GM19035 (cell line): ENCODE measurements around the gene FBXL13.
"Not testable (repeated sequence)": the region's sequence is repeated elsewhere in the genome, so short reads cannot be mapped to it uniquely, and the experiment has no call there.

Experiments
- ATAC-seq: cut with Tn5 transposase; IDR thresholded peaks from one replicate; pipeline ENCODE4 v1.9.1; 2021; ENCODE audit not compliant: unreplicated experiment

FBXL13 gene

DNA sequence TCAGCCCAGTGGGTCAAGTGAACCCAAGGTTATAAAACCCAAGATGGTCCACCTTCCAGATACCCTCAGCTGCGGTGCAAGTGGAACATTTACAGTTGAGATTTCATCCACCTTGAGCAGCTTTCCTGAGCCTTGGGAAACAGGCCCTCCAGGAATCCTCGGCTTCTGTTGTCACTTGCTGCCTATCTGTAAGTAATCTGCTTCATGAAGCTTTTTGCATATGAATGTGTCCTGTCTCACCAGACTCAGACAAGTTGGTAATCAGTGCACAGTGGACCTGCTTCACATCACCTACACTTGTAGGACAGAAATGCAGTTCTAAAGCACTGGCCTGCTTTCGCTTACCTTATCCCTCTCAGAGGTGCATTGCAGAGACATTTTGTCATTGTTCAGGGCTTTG lies 245.5 kb downstream of the FBXL13 start:
- no peak for ATAC-seq

DNA sequence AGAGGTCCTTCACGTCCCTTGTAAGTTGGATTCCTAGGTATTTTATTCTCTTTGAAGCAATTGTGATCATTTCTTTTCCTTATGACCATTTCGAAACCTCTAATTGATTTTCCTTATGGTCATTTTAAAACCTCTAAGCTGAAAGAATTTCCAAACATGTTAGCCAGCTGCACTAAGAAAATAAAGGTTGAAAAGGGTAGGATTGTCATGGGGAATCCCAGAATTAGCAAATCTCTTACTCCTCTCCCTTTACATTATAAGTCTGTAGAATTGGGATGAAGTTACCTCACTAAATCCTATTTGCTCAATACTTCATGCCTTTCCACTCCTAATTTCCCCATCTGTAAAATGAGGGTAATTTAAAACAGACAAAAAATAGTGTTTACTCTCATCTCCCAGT lies 246.3 kb downstream of the FBXL13 start:
- ATAC-seq: no peak

DNA sequence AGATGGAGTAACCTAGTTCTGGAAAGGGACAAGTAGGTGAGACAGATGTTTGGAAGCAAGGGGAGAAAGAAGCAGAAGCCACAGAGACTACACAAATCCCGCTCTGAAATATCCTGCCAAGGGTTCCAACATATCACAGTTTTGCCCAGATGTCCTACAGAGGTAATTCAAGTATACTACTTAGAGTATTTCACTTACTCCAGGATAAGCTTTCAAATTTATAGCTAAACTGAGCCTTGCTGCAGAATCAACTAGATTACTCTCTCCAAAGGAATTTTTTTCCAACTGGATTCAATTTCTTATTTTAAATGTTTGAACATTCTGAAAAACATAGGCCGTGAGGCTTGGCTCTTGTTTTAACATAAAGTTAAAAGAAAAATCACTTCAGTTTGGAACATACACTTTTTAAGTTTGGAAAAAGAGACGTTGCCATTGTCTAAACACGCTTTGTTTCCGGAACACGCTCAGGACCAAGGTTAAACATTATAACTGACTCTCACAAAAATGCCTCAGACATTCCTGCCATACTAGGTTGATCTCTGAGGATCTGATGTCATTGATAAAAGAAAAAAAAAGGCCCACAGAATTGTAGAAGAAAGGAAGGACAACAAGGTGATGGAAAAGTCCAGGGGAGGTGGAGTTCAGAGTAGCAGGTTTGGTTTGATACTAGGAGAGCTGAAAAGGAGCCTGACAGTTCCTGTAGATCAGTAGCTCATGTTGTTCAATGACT lies 251.0 kb downstream of the FBXL13 start:
- ATAC-seq: no peak

DNA sequence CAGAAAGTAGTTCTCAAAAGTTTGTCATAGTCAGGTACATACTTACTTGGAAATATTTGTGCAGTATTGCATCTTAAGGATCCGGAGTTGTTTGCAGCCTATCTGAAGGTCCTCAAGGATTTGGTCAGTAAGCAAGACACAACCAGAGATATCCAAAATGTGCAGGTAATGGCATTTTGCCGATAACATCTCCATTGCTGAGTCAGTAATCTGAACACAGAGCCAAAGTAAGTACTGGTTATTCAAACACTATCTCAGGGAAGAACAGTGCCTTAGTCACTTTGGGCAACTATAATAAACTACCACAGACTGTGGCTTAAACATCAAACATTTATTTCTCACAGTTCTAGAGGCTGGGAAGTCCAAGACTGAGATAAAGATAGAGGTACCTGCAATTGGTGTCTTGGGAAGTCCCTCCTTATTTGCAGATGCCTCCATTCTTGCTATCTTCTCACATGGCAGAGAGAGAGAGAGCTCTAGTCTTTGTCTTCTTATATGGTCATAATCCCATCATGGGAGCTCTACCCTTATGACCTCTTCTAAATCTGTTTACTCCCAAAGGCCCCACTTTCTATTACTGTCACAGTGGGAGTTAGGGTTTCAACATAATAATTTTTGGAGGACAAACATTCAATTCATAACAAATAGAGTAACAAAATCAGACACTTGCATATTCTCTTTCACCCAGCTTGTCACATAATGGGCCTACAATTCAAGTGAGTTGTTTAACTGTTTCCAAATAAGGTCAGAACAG lies 252.4 kb downstream of the FBXL13 start:
- ATAC-seq: no peak

DNA sequence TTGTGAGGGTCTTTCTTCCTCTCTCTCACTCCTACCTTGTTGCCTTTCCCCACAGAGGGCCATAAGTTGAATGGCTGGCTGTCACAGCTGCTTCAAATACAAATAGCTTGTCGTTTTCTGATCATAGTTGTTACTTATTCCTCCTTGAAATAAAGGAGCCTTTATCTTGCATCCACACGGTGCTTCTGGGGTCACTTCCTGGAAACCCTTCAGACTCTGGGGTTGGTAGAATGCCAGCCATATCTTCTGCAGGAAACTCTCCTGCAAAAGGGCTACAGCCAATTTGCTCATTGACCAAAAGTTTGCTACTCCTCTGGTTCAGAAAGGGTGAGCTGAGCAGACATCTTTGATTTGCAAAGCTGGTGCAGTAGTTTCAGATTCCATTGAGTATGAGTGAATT lies 255.4 kb downstream of the FBXL13 start:
- no peak for ATAC-seq

DNA sequence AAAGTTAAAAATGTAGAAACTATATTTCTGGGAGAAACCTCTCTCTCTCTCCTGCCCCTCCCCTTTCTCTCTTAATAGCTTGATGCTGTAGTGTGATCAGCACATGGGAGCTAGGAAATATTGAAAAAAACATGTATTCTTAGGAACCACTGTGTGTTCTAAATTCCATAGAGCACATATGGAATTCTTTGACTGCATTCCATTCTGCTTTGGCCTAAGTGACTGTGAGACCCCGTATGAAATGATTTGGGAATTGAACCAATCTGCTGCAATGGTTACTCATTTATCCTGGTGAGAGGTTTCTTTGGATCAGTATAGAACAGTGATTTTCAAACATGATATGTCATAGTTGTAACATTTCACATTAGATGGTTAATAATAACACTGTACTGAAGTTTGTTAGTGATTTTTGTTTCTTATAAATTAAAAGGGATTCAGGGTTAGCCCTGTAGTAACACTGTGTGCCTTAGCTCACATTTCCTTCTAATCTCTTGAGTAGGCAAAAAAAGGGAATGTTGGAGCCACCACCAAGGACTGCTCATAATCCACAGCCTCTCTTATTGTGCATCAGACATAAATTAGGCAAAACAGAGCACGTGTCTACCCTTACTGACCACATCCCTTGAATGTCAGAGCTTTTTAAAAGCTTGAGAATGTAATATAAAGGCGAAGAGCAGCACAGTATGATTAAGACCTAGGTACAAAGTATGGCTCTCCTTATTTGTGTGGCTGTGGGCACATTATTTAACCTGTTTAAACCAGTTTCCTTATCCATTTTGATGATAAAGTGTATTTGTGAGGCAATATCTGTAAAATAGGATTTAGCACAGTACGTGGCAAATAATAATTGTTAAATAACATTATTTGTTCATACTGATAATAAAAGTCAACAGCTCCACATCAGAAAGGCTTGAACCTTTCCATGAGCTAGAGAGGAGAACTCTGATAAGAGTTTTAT lies 256.7 kb downstream of the FBXL13 start:
- ATAC-seq: no peak

DNA sequence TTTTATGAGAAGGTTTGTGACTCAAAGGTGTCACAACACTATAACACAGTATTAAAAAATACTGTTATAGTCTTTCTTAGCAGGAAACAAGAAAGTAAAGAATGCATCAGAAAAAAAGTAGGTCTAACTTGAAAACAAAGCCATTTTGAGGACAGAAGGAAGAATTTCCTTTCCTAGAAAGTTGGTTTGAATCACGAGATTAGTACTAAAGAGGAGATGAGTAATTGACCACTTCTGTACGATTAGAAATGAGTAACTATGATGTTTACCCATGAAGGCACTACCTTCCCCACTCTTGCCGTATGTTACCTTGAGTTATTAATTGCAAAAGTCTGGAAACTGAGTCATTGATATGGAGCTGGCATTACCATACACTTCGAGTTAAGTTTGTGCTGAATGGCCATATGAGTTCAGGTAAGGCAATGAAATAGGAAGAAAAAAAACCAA lies 260.5 kb downstream of the FBXL13 start:
- no peak for ATAC-seq

DNA sequence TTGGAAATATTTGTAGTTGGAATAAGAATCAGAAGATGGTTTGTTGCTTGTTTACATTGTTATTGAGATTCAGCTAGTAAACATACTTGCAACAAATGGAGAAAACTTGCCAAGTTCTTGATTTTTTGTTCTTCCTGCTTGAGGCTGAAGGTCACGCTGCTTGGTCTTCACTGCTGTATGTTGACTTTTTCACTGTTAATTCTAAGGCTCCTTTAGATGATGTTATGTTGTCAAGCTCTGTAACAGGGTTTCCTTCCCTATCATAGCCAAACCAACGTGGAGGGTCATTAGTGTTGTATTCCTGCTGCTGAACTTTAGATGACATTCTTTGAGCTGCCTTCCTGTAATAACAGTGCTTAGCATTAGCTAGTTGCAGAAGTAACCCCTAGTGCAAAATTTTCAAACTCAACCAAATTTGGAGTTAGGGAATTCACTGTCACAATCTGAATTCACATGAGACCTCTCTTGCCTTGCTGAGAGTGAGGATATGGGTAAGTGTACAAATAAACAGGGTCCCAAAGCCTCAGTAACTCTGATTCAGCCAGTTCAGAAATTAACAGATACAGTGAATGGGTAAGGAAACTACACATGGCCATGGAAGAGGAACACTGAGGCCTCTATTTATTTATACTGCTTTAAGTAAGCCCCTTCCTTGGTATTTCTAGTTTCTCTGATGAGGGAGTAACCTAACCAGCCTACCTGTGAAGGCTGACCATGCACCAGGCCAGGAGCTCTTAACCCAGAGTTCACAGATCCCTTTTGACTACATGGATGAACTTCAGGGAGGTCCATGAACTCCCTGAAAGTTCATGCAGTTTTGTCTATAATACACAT lies 261.2 kb downstream of the FBXL13 start:
- ATAC-seq: no peak

DNA sequence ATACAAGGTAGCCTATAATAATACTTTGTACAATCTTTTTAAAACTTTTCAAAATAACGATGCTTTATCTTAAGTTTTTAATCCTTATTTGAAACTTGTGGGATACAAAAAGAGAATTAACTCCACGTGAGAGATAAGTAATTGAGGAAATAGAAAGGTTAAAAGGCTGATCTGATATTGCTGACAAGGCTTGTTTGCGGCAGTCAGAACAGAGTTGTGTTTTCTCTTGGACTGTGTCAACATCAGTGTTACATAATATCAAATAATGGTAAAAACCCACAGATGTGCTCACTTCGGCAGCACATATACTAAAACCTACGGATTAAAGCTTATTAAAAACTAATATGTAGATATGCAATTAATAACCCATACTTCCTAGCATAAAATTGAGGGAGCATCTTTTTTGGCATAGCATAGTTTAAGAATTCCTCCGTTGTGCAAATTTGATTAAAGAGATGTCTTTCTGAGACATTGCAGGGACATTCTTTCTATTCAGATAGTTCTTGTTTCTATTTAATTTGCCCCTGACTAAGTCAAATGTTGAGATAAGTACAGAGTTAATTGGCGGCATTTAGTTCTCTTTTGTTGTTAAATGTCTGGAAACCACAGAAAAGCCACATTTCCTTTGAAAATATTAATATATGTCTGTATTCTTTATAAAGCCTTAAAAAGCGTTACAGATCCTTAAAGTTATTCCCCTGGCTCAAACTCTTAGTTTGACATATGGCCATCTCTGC lies 262.5 kb downstream of the FBXL13 start:
- ATAC-seq: no peak

DNA sequence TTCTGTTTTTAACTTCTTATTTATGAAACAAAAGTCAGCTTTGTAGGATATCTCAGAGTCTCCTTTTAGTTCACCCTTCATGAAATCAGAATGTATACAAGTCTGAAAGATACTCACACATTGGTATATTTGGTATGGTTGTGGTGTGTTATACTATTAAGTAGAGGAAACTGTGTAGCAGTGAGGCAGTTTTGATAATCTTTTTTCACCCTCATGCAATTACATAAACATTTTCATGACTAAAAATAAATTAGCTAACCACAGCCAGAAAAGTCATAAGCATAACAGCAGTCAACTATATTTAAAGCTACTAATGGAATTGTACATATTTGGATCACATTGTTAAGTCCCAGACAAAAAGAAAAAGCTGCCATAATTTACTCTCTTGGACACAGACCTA lies 263.7 kb downstream of the FBXL13 start:
- ATAC-seq: no peak

DNA sequence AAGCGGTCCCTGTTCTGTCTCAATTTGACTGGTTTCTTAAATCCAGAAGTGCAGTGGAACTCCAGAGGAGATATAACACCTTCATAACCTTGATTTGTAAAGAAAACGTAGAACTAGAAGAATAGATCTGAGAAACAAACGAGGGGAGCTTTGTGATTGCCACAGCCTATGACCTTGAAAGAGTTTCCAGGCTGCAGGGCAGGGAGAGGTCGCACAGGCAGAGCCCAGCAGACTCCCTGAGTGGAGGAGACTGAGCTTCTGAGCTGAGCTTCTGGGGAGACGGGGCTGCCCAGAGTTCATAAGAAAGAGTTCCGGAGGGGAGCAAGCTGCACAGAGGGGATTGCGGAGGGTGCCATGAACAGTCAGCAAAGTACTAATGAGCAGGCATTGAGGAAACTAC lies 268.0 kb downstream of the FBXL13 start:
- ATAC-seq: no peak

DNA sequence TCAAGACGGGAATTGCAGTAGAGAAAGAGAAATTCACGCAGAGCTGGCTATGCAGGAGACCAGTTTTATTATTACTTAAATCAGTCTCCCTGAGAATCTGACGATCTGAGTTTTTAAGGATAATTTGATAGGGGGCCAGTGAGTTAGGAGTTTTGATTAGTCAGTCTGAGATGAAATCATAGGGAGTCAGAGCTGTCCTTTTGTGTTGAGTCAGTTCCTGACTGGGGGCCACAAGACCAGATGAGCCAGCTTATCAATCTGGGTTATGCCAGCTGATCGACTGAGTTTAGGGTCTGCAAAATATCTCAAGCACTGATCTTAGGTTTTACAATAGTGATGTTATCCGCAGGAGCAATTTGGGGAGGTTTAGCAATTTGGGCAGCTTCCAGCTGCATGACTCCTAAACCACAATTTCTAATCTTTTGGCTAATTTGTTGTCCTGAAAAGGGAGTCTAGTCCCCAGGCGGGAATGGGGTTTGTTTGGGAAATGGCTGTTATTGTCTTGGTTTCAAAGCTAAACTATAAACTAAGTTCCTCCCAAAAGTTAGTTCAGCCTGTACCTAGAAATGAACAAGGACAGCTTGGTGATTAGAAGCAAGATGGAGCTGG lies 278.5 kb downstream of the FBXL13 start:
- ATAC-seq: not testable (repeated sequence)

DNA sequence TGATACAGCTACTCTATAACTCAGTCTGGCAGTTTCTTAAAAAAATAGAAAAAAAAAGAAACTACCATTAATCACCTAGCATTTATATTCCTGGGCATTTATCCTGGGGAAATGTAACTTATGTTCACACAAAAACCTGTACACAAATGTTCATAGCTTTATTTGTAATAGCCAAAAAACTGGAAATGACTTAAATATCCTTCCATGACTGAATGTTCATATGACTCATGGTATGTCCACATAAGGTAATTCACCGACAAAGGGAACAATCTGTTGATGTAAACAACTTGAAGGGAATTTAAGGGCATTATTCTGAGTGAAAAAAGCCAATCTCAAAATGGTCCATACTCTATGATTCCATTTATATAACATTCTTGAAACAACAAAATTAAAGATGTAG lies 280.0 kb downstream of the FBXL13 start:
- ATAC-seq: not testable (repeated sequence)

DNA sequence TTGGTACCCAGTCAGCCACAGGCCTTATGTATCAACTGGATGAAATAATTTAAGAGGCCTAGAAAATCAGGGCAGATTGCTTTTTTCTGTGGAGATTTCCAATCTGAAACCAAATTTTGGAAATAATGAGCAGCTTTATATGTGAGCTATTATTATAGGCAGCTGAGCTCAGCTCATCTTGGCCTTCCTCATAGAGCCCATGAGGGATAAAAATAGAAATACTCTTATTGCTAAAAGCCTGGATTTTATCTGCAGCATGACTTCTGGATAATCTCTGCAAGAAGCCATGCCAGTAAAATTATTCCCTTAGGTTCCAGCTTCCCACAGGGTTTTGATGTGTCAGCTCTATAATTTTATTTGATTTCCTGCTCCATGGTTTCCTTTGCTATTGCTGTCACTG lies 282.8 kb downstream of the FBXL13 start:
- not testable (repeated sequence) for ATAC-seq

DNA sequence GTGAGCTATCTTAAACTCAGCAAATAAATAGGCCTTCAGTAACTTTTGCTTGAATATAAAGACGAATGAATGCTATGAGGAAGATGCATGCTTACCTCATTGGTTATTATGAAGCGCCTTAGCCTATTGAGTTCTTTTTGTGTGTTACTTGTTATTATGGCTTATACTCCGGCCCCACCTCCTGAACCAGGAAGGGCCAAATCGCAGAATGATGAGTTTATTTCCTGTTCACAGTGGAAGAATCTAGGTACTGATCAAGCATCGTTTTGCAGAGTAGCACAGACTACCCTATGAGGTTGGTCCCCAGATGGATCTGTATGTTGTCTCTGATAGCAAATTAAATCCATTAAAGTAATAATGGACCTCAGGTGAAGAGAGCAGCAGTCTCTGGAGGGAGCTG lies 283.2 kb downstream of the FBXL13 start:
- ATAC-seq: not testable (repeated sequence)

DNA sequence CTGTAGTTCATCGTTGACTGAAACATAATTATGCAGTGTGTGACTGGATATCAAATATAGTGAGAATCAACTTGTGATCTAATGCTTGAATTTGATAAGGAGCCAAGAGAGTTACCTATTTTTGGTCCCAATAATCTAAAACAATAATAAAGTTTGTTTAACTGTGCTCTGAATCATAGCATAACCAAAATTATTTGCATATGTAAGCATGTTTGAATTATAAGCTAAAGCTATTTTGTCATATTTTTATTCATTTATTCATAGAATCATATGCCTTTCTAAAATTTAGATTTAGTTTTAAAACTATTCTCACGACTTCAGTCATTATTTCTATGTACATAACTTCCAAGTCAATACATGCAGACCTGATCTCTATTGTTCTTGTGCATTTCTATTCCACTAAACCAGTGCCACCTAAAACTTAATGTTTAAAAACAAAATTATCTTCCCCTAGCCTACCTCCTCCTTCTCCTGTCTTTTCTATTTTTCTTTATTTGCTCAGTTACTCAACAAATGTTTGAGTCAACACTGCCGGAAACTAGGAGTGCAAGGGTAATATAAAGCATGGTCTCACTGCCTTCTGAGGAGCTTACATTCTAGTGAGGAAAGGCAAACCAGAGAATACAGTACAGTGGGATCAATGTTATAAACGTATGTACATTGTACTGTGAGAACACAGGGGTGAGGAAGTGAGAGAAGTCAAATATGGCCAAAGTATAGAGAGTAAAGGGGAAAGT lies 284.1 kb downstream of the FBXL13 start:
- ATAC-seq: not testable (repeated sequence)

DNA sequence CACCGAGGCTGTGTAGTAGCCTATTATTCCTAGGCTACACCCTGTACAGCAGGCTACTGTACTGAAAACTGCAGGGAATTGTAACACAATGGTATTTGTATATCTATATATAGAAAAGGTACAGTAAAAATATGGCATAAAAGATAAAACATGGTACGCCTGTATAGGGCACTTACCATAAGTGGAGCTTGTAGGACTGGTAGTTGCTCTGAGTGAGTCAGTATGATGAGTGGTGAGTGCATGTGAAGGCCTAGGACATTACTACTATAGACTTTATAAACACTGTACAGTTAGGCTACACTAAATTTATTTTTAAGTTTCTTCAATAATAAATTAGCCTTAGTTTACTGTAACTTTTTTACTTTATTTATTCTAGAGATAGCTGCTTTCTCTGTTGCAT lies 285.8 kb downstream of the FBXL13 start:
- not testable (repeated sequence) for ATAC-seq

DNA sequence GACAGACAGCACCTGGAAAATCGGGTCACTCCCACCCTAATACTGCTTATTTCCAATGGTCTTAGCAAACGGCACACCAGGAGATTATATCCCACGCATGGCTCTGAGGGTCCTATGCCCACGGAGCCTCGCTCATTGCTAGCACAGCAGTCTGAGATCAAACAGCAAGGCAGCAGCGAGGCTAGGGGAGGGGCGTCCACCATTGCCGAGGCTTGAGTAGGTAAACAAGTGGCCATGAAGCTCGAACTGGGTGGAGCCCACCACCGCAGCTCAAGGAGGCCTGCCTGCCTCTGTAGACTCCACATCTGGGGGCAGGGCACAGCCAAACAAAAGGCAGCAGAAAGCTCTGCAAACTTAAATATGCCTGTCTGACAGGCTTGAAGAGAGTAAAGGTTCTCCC lies 293.7 kb downstream of the FBXL13 start:
- not testable (repeated sequence) for ATAC-seq

DNA sequence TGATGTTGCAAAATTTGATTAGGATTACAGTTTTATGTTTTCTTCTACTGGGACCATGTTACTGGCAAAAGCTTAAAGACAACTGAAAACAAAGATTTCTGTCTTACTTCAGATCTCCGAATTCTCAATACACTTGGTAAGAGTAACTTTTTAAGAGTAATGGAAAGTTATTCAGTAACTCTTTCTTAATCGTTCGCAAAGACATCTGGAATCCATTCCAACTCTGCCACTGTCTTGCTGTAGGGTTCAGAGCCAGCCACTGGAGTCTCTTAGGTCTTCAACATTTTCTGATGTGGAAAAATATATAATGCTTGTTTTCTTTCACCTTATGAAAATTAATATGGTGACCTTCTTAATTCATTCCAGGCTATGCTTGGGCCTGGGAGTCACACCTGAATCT lies 295.9 kb downstream of the FBXL13 start:
- ATAC-seq: not testable (repeated sequence)
